T47D (cell line): ENCODE measurements around the gene SCARB1.
"Not testable (repeated sequence)": the region's sequence is repeated elsewhere in the genome, so short reads cannot be mapped to it uniquely, and the experiment has no call there.

ENCODE experiments used
- DNase-seq, 2 experiments: peaks; one replicate each; pipeline versions ENCODE4 v3.0.0 to v3.0.0-alpha.2; 2011 to 2012; ENCODE audit warnings: low read depth in 1 of 2, low spot score in 1 of 2
- JUND ChIP-seq: IDR thresholded peaks from 2 replicates; pipeline ENCODE4 v1.6.1; 2012; ENCODE audit warnings: low read depth
- in situ Hi-C: cut with HindIII; loops from 2 replicates; pipeline ENCODE4 v1.10.0; 2016; ENCODE audit warnings: low sequenced_read_pairs, low pct_unique_long_range_greater_than_20kb

Gene SCARB1

GRCh38 chr12:124898923-124899294, 35.2 kb upstream of the SCARB1 start:
- in situ Hi-C loops = no loop called here
- TF ChIP-seq JUND = no peak
- no peak for DNase-seq

DNA sequence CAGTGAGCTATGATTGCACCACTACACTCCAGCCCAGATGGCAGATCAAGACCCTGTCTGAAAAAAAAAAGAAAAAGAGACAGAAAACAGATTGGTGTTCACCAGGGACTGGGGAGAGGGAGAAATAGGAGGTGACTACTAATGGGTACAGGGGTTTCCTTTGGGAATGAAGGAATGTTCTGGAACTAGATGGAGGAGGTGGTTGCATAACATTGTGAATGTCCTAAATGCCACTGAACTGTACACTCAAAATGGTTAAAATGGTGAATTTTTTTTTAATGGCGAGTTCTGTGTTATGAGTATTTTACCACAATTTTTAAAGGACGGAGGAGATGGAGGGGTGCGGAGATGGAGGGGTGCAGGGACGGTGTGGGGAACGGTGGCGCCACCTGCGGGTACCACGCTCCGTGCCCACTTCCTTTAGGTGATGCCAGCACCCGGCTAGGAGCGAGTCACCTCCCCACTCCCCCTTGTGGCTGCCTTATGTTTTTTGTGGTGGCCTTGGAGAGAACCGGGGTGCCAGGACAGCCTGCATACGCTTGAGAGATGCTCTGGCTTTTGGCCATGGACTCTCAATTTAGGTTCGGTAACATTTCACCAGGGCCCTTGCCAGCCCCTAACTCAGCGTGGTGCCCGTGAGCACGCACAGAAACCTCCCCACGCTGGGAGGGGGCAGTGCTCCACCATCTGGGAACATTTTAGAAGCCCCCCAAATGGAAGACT, 34.7 kb upstream of the SCARB1 start:
- DNase-seq = peak; percentile 62 to 88
- no peak for TF ChIP-seq JUND
- in situ Hi-C loops = no loop called here

- no peak for TF ChIP-seq JUND
- no peak for DNase-seq
- in situ Hi-C loops = no loop called here
Observed at GRCh38 chr12:124896461-124896860, 32.8 kb upstream of the SCARB1 start.

- TF ChIP-seq JUND = no peak
- in situ Hi-C loops = no loop called here
- no peak for DNase-seq
Observed at GRCh38 chr12:124893792-124894516, 30.3 kb upstream of the SCARB1 start.

DNA sequence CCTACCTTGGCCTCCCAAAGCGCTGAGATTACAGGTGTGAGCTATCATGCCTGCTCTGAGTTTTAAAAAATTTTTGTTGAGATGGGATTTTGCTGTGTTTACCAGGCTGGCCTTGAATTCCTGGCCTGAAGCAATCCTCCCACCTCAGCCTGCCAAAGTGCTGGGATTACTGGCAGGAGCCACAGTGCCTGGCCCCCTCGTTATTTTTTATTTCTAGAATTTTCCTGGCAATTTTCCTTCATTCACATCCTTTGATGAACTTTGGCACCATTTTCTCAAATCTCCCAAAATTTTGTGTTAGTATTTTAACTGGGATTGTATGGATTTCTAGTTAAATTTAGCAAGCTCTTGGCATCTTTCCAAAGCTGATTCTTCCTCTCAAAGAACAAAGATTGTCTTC, 24.6 kb upstream of the SCARB1 start:
- in situ Hi-C loops = no loop called here
- no peak for TF ChIP-seq JUND
- DNase-seq = no peak

GRCh38 chr12:124887766-124888165, 24.1 kb upstream of the SCARB1 start:
- DNase-seq, in situ Hi-C loops: not testable (repeated sequence)

GRCh38 chr12:124884587-124885438, 21.1 kb upstream of the SCARB1 start:
- in situ Hi-C loops = no loop called here
- no peak for DNase-seq
- TF ChIP-seq JUND = no peak

DNA sequence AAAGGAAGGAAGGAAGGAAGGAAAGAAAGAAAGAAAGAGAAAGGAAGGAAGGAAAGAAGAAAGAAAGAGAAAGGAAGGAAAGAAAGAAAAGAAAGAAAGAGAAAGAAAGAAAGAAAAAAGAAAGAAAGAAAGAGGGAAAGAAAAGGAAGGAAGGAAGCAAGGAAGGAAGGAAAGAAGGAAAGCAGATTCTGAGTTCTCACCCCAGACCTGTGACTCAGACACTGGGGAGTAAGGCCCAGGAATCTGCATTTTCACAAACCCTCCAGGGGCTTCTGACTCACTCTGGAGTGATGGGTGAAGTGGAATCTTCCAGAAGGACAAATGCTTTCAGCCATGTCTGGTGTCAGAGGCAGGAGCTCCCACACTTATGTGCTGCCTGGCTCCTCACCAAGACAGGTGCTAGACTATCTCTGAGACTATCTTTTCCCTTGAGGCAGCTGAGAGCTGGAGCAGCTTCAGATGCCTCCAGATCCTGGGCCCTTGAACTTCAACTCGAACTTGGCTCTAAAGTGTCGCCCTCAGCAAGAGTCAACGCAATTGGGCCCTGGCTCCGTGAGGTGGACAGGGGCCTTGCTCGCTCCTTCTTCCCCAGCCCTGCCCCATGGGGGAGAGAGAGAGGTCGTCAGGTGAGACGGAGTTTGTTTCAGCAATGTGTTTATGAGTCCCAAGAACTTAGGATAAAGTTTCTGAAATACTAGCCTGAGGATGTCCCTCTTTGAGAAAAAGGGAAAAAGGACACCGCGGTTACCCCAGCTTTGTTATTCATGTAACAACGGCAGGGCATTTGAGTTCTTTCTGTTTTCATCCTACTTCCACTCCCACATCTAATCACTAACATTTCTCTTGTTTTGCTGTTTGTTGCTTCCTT, 19.8 kb upstream of the SCARB1 start:
- no peak for TF ChIP-seq JUND
- peak in 1 of 2 experiments; percentile 80 for DNase-seq
- in situ Hi-C loops = no loop called here

- DNase-seq = no peak
- in situ Hi-C loops = no loop called here
- TF ChIP-seq JUND = no peak
Observed at GRCh38 chr12:124881123-124881522, 17.5 kb upstream of the SCARB1 start.

DNA sequence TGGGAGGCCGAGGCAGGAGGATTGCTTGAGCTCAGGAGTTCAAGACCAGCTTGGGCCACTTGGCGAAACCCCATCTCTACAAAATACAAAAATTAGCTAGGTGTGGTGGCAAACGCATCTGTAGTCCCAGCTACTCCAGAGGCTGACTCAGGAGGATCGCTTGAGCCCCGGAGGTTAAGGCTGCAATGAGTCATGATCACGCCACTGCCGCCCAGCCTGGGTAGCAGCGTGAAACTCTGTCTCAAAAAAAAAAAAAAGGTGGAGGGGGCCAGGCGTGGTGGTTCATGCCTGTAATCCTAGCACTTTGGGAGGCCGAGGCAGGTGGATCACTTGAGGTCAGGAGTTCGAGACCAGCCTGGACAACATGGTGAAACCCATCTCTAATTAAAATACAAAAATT, 16.7 kb upstream of the SCARB1 start:
- DNase-seq, in situ Hi-C loops: not testable (repeated sequence)

- no peak for TF ChIP-seq JUND
- in situ Hi-C loops = no loop called here
- DNase-seq = no peak
Observed at GRCh38 chr12:124878795-124879516, 15.3 kb upstream of the SCARB1 start.
